Activated CD8-positive, alpha-beta T cell treated with anti-CD3 and anti-CD28 coated beads for 36 hours (primary cell): ENCODE data around the gene S100A14. TPM values are rescaled to one million over a fixed set of nuclear protein-coding genes. Genes with fewer than 3 reads are reported as not detected.

Experiments used
- ATAC-seq: fragments of 200-7000 bp; cut with Tn5 transposase; one replicate; pipeline ENCODE4 v1.10.0; 2021; ENCODE audit warnings: mild to moderate bottlenecking, moderate library complexity
- CTCF ChIA-PET: fragments of 350-600 bp; sonication (Branson Sonifier 250); formaldehyde crosslinking; loops from one replicate; lab custom pipeline; 2021; ENCODE audit warnings: antibody characterized with exemption; lab: Charles Lee
- POLR2A ChIA-PET: fragments of 350-600 bp; sonication (Branson Sonifier 250); formaldehyde crosslinking; loops from one replicate; lab custom pipeline; 2021; ENCODE audit warnings: antibody characterized with exemption; lab: Charles Lee
- DNase-seq: peaks from one replicate; pipeline ENCODE4 v3.0.0-alpha.2; 2020
- H3K27ac Mint-ChIP-seq: one replicate; pipeline ENCODE4 v1.8.0; 2021; ENCODE audit warnings: mild to moderate bottlenecking, mixed read lengths
- H3K27me3 Mint-ChIP-seq: one replicate; pipeline ENCODE4 v1.8.0; 2021; ENCODE audit warnings: mixed read lengths
- H3K36me3 Mint-ChIP-seq: one replicate; pipeline ENCODE4 v1.8.0; 2021; ENCODE audit warnings: low read depth, mixed read lengths
- H3K4me1 Mint-ChIP-seq: one replicate; pipeline ENCODE4 v1.8.0; 2021; ENCODE audit warnings: low read depth, mixed read lengths
- H3K4me3 Mint-ChIP-seq: one replicate; pipeline ENCODE4 v1.8.0; 2021; ENCODE audit warnings: mild to moderate bottlenecking, moderate library complexity, mixed read lengths
- H3K9me3 Mint-ChIP-seq: one replicate; pipeline ENCODE4 v1.8.0; 2021; ENCODE audit warnings: mixed read lengths
- CTCF ChIP-seq: fragments of 200-600 bp; IDR thresholded peaks from one replicate; pipeline ENCODE4 v1.8.0; 2022; ENCODE audit warnings: antibody characterized with exemption, mild to moderate bottlenecking
- intact Hi-C: fragments of 100-400 bp; cut with micrococcal nuclease; formaldehyde crosslinking; loops from one replicate; pipeline ENCODE4 v1.10.0; 2022
- total RNA-seq, 2 experiments: library from RNA; stranded (reverse); gene quantifications; one replicate each; pipeline ENCODE4 v1.2.3, GENCODE V29; 2021

Gene S100A14
- total RNA-seq, 2 experiments from 2014 or later: not detected

- peaks cover 47% of the 10 kb centered on the region for H3K4me1 Mint-ChIP-seq
- peaks cover 2% of the 10 kb centered on the region for H3K9me3 Mint-ChIP-seq
- no peak for DNase-seq
- CTCF ChIA-PET: interaction anchor here (0.7 to 1.5 kb wide), 9 partner anchors 13 to 160 kb away, joined by 3 to 7 read pairs (median 3); partner anchors contain the start of gene SNAPIN
- POLR2A ChIA-PET: interaction anchor here (0.9 to 6.3 kb wide), 7 partner anchors 12 to 106 kb away, joined by 3 to 72 read pairs (median 4); partner anchors contain the start of gene SNAPIN
- intact Hi-C loops: no loop called here
- H3K4me3 Mint-ChIP-seq: no peak overlapping the region
- H3K36me3 Mint-ChIP-seq: peaks cover 69% of the 10 kb centered on the region
- no peak overlapping the region for H3K27ac Mint-ChIP-seq
- H3K27me3 Mint-ChIP-seq: no peaks in the 10 kb centered on the region
- TF ChIP-seq CTCF: no peak
- ATAC-seq: no peak
These were observed 22.1 kb upstream of the S100A14 start for GRCh38 chr1:153638261-153638660.

- H3K27ac Mint-ChIP-seq: peak overlapping the region; percentile 99
These were observed 20.2 kb upstream of the S100A14 start for GRCh38 chr1:153636312-153636711.

DNA sequence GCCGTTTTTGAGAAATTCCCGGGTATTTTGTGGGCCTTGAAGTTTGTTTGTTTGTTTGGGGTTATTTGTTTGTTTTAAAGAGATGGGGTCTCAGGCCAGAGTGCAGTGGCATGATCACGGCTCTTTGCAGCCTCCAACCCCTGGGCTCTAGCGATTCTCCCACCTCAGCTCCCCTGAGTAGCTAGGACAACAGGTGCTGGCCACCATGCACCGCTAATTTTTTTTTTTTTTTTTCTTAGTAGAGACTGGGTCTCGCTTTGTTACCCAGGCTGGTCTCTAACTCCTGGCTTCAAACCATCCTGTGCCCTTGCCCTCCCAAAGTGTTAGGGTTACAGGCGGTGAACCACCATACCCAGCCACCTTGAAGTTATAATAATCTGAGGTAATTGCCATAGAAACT lies 19.7 kb upstream of the S100A14 start:
- no peak for TF ChIP-seq CTCF
- peaks cover 48% of the 10 kb centered on the region for H3K4me1 Mint-ChIP-seq
- CTCF ChIA-PET: interaction anchor here (1.2 to 3.1 kb wide), 4 partner anchors 8 to 125 kb away, joined by 3 to 19 read pairs (median 16); partner anchors contain the start of gene S100A14
- H3K27me3 Mint-ChIP-seq: no peaks in the 10 kb centered on the region
- peak overlapping the region; percentile 99 for H3K27ac Mint-ChIP-seq
- ATAC-seq (no peak), DNase-seq (no peak)
- peaks cover 4% of the 10 kb centered on the region for H3K9me3 Mint-ChIP-seq
- intact Hi-C loops: no loop called here
- peak overlapping the region; percentile 100 for H3K4me3 Mint-ChIP-seq
- POLR2A ChIA-PET: interaction anchor here (0.7 to 6.3 kb wide), 8 partner anchors 11 to 506 kb away, joined by 4 to 72 read pairs (median 26); partner anchors contain the start of genes ILF2, S100A6 and SNAPIN
- peaks cover 52% of the 10 kb centered on the region for H3K36me3 Mint-ChIP-seq

More at GRCh38 chr1:153636312-153636711, 20.2 kb upstream of the S100A14 start:
- peaks cover 4% of the 10 kb centered on the region for H3K9me3 Mint-ChIP-seq
- no peak for TF ChIP-seq CTCF
- CTCF ChIA-PET: interaction anchor here (1.2 kb wide), 1 partner anchor 68 kb away, joined by 3 read pairs; no protein-coding TSS in a partner anchor
- no peak for DNase-seq
- ATAC-seq: no peak
- POLR2A ChIA-PET: interaction anchor here (0.7 to 6.3 kb wide), 6 partner anchors 9 to 506 kb away, joined by 4 to 72 read pairs (median 26); partner anchors contain the start of genes ILF2 and SNAPIN
- H3K4me1 Mint-ChIP-seq: peaks cover 48% of the 10 kb centered on the region
- H3K36me3 Mint-ChIP-seq: peaks cover 55% of the 10 kb centered on the region
- intact Hi-C loops: no loop called here
- H3K4me3 Mint-ChIP-seq: peak overlapping the region; percentile 100
- no peaks in the 10 kb centered on the region for H3K27me3 Mint-ChIP-seq

GRCh38 chr1:153633754-153634665 lies 17.9 kb upstream of the S100A14 start, which contains the start of gene CHTOP:
CHTOP (plus strand) TSS chr1:153634066; CDS start chr1:153636589, 2,523 bp downstream.
- H3K4me1 Mint-ChIP-seq: peaks cover 45% of the 10 kb centered on the region

More at GRCh38 chr1:153633754-153634665, 17.9 kb upstream of the S100A14 start, which contains the start of gene CHTOP:
- H3K9me3 Mint-ChIP-seq: peaks cover 4% of the 10 kb centered on the region
- ATAC-seq (peak; percentile 95), DNase-seq (peak; percentile 98)
- no peak for TF ChIP-seq CTCF
- ChIA-PET CTCF (interaction anchor here (0.7 to 3.1 kb wide), 18 partner anchors 10 to 353 kb away, joined by 3 to 19 read pairs (median 6); partner anchors contain the start of genes NPR1, RAB13, S100A14 and S100A6), POLR2A (interaction anchor here (0.6 to 4.5 kb wide), 24 partner anchors 10 to 356 kb away, joined by 3 to 64 read pairs (median 5); partner anchors contain the start of genes ILF2, RPS27, S100A4 and S100A6)
- intact Hi-C loops: no loop called here
- H3K4me3 Mint-ChIP-seq: peak within 1 kb of the TSS; percentile 100
- H3K27ac Mint-ChIP-seq: peak within 1 kb of the TSS; percentile 99
- H3K36me3 Mint-ChIP-seq: peaks cover 42% of the 10 kb centered on the region
- no peaks in the 10 kb centered on the region for H3K27me3 Mint-ChIP-seq
